Ishikawa (cell line): Measurements from ENCODE around the gene SIRPB1.

Experiments
- EP300 ChIP-seq: IDR thresholded peaks from 2 replicates; pipeline ENCODE4 v1.6.1; 2012; ENCODE audit warnings: borderline replicate concordance
- FOXM1 ChIP-seq: IDR thresholded peaks from 2 replicates; pipeline ENCODE4 v1.6.1; 2012; ENCODE audit warnings: low read depth, borderline replicate concordance
- NFIC ChIP-seq: IDR thresholded peaks from 2 replicates; pipeline ENCODE4 v1.6.1; 2012
- RAD21 ChIP-seq: IDR thresholded peaks from 2 replicates; pipeline ENCODE4 v1.6.1; 2012; ENCODE audit warnings: low read depth
- REST ChIP-seq: IDR thresholded peaks from 2 replicates; pipeline ENCODE4 v1.6.1; 2012; ENCODE audit warnings: low read depth, mild to moderate bottlenecking
- TAF1 ChIP-seq: IDR thresholded peaks from 2 replicates; pipeline ENCODE4 v1.6.1; 2012; ENCODE audit warnings: low read depth, mild to moderate bottlenecking
- TEAD4 ChIP-seq: IDR thresholded peaks from 2 replicates; pipeline ENCODE4 v1.6.1; 2012
- USF1 ChIP-seq: IDR thresholded peaks from 2 replicates; pipeline ENCODE4 v1.6.1; 2012
- TF ChIP-seq, protein P1 (sequence below): IDR thresholded peaks from 2 replicates; pipeline ENCODE4 v1.6.1; 2012

DNA sequence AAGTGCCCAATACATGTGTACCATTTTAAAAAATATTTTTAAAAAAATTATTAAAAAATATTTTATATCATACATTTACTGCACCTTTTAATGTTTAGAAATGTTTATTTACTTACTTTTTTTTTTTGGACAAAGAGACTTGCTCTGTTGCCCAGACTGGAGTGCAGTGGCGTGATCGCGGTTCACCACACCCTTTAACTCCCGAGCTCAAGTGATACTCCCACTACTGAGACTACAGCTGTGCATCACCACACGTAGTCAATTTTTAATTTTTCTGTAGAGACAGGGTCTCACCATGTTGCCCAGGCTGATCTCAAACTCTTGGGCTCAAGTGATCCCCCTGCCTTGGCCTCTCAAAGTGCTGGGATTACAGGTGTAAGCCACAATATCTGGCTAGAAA, 47.0 kb upstream of the SIRPB1 start:
- no peak for TF ChIP-seq FOXM1
- no peak for TF ChIP-seq EP300
- TF ChIP-seq RAD21, result no peak
- no peak for TF ChIP-seq REST
- TF ChIP-seq, protein P1, sequence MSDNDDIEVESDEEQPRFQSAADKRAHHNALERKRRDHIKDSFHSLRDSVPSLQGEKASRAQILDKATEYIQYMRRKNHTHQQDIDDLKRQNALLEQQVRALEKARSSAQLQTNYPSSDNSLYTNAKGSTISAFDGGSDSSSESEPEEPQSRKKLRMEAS, result no peak
- TF ChIP-seq TEAD4, result no peak
- TF ChIP-seq USF1, result no peak
- TF ChIP-seq NFIC, result no peak
- no peak for TF ChIP-seq TAF1
